Glutamatergic neuron (in vitro differentiated cells): Measurements from ENCODE around the gene PRR5L. TPM values are rescaled to one million over a fixed set of nuclear protein-coding genes. Genes with fewer than 3 reads are reported as not detected.

Experiments
- DNase-seq: peaks from one replicate; pipeline ENCODE4 v3.0.0; 2022
- H3K27ac Mint-ChIP-seq: one replicate; pipeline ENCODE4 v1.8.0; 2020; ENCODE audit warnings: mild to moderate bottlenecking, mixed read lengths, inconsistent platforms; ENCODE audit not compliant: unreplicated experiment
- H3K27me3 Mint-ChIP-seq: one replicate; pipeline ENCODE4 v1.8.0; 2020; ENCODE audit warnings: mild to moderate bottlenecking, moderate library complexity, mixed read lengths, inconsistent platforms; ENCODE audit not compliant: unreplicated experiment
- H3K36me3 Mint-ChIP-seq: one replicate; pipeline ENCODE4 v1.8.0; 2020; ENCODE audit warnings: mild to moderate bottlenecking, mixed read lengths, inconsistent platforms; ENCODE audit not compliant: unreplicated experiment
- H3K4me1 Mint-ChIP-seq: one replicate; pipeline ENCODE4 v1.8.0; 2020; ENCODE audit warnings: mild to moderate bottlenecking, low read depth, mixed read lengths, inconsistent platforms; ENCODE audit not compliant: unreplicated experiment
- H3K4me3 Mint-ChIP-seq: one replicate; pipeline ENCODE4 v1.8.0; 2020; ENCODE audit warnings: mild to moderate bottlenecking, mixed read lengths, inconsistent platforms; ENCODE audit not compliant: unreplicated experiment
- H3K9me3 Mint-ChIP-seq: one replicate; pipeline ENCODE4 v1.8.0; 2020; ENCODE audit warnings: mild to moderate bottlenecking, moderate library complexity, mixed read lengths, inconsistent platforms; ENCODE audit not compliant: unreplicated experiment
- total RNA-seq: library from RNA; stranded (reverse); fragmentation: NEBNext Ultra II Directional; extraction: Animal tissue kit (Norgen Biotek cat#: 25700); gene quantifications from one replicate; pipeline ENCODE4 v1.2.1, GENCODE V29; 2021; ENCODE audit not compliant: unreplicated experiment
- TF ChIP-seq, protein P1 (sequence below): fragments of 200-600 bp; sonication (generic); IDR thresholded peaks from one replicate; pipeline ENCODE4 v1.5.0; 2021; ENCODE audit not compliant: partially characterized antibody, unreplicated experiment

The PRR5L gene
- total RNA-seq, 1 donor from 2014 or later = 1.6 TPM

- Mint-ChIP-seq H3K9me3 (peaks cover 3% of the 10 kb centered on the region), H3K36me3 (no peaks in the 10 kb centered on the region), H3K4me1 (peaks cover 14% of the 10 kb centered on the region), H3K27me3 (peaks cover 2% of the 10 kb centered on the region), H3K4me3 (no peak overlapping the region), H3K27ac (no peak overlapping the region)
- TF ChIP-seq, protein P1, sequence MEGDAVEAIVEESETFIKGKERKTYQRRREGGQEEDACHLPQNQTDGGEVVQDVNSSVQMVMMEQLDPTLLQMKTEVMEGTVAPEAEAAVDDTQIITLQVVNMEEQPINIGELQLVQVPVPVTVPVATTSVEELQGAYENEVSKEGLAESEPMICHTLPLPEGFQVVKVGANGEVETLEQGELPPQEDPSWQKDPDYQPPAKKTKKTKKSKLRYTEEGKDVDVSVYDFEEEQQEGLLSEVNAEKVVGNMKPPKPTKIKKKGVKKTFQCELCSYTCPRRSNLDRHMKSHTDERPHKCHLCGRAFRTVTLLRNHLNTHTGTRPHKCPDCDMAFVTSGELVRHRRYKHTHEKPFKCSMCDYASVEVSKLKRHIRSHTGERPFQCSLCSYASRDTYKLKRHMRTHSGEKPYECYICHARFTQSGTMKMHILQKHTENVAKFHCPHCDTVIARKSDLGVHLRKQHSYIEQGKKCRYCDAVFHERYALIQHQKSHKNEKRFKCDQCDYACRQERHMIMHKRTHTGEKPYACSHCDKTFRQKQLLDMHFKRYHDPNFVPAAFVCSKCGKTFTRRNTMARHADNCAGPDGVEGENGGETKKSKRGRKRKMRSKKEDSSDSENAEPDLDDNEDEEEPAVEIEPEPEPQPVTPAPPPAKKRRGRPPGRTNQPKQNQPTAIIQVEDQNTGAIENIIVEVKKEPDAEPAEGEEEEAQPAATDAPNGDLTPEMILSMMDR = no peak
- DNase-seq = no peak
Observed at GRCh38 chr11:36361901-36362391, 65.9 kb downstream of the PRR5L start.

DNA sequence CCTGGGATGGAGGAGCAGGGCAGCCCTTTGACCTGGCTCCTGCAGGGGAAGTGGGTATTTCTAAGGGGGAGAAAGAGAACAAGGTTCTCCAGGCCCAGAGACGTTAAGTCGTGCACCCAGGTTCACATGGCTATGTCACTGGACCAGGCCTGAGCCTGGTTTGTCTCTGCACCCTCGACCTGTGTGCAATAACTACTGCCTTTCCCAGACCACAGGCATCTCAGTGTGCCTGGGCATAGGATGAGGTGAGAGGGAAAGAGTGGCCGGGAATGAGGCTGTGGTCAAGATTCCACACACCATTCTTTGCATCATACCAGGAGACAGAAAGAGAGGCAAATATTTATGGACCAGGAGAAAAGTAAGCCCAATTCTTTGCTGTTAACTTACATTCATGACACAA lies 66.8 kb downstream of the PRR5L start:
- Mint-ChIP-seq H3K36me3 (no peaks in the 10 kb centered on the region), H3K4me3 (no peak overlapping the region), H3K4me1 (peaks cover 14% of the 10 kb centered on the region), H3K9me3 (peaks cover 2% of the 10 kb centered on the region), H3K27me3 (peaks cover 2% of the 10 kb centered on the region), H3K27ac (no peak overlapping the region)
- TF ChIP-seq, protein P1 = no peak
- DNase-seq = no peak

DNA sequence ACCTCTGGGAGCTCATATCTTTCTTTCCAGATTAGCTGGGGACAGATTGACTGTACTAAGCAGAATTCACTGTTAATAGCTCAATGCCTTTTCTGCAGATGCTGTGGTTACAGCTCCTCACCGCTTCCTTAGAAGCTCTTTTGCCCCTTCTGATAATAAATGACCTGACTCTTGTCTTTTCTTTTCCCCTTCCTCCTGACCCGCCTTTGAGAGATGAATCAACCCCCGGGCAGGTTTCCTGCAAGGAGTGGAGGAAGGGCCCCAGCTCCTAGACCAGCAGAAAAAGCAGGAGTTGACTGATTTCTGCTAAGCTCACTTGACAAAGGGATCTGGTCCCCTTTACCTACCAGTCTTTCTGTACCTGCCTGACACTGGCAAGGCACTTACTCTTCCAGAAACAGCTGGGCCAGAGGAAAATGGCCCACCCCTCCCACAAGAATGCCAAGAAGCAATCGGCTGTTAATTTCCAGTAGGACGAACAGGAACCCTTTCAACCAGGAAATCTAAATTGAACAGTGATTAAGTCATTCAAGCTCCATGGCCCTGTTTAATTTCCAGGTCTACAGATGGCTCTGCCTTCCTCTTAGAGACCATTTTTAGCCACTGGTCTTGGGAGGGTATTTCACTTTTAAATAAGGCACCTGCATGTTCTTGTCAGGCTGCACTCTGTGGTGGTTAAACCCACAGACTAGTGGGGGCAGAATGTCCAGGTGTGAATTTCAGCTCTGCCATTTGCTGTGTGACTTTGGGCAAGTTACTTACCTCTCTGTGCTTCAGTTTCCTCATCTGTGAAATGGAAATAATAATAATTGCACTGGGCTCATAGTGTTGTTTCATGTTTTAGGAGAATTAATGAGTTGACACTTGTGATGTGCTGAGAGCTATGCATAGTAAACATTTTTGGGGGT lies 67.5 kb downstream of the PRR5L start:
- no peak for DNase-seq
- TF ChIP-seq, protein P1 = no peak
- no peak overlapping the region for H3K4me3 Mint-ChIP-seq
- peaks cover 2% of the 10 kb centered on the region for H3K9me3 Mint-ChIP-seq
- peaks cover 2% of the 10 kb centered on the region for H3K27me3 Mint-ChIP-seq
- H3K4me1 Mint-ChIP-seq = peaks cover 14% of the 10 kb centered on the region
- H3K27ac Mint-ChIP-seq = no peak overlapping the region
- no peaks in the 10 kb centered on the region for H3K36me3 Mint-ChIP-seq

DNA sequence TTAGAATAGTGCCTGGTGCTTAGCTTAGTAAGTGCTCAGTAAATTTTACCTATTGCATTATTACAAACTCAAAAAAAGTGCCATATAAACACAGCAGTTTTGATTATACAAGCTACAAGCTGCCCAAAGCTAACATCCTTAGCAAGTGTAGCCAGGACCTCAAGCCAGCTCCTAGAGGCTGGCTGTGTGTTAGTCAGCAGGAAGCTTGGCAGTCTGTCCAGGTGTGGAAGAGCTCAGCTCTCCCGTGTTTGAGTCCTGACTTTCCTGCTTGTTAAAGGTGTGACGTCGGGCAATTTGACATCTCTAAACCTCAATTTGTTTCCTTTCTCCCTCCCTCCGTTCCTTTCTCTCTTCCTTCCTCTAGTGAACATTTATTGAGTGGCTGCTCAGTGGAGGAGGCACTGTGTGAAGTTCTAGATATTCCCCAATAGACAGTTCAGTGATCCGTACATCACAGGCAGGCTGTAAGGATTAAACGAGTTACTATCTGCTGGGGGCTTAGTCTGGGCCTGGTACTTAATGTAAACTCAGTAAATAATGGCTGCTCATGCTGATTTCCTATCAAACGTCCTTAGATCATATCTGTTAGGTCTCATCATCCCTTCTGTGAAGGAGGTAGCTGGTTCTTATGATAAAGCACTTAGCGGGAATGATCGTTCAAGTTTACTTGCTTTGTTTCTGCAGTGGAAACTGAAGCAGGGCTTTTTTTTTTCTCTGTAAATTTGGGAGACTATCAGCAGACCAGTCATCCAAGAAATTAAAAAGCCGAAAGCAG lies 68.7 kb downstream of the PRR5L start:
- H3K4me1 Mint-ChIP-seq = peaks cover 10% of the 10 kb centered on the region
- peaks cover 5% of the 10 kb centered on the region for H3K27me3 Mint-ChIP-seq

More for the DNA sequence above, 68.7 kb downstream of the PRR5L start:
- TF ChIP-seq, protein P1 = no peak
- no peaks in the 10 kb centered on the region for H3K36me3 Mint-ChIP-seq
- no peak for DNase-seq
- H3K4me3 Mint-ChIP-seq = no peak overlapping the region
- no peaks in the 10 kb centered on the region for H3K9me3 Mint-ChIP-seq
- no peak overlapping the region for H3K27ac Mint-ChIP-seq
